GM10847 (cell line): ENCODE measurements around the gene FRMD1.

Experiments used
- POLR2A ChIP-seq: IDR thresholded peaks from 2 replicates; pipeline ENCODE4 v1.6.1; 2011; ENCODE audit not compliant: insufficient read length; ENCODE audit errors: extremely low read depth

Gene FRMD1

DNA sequence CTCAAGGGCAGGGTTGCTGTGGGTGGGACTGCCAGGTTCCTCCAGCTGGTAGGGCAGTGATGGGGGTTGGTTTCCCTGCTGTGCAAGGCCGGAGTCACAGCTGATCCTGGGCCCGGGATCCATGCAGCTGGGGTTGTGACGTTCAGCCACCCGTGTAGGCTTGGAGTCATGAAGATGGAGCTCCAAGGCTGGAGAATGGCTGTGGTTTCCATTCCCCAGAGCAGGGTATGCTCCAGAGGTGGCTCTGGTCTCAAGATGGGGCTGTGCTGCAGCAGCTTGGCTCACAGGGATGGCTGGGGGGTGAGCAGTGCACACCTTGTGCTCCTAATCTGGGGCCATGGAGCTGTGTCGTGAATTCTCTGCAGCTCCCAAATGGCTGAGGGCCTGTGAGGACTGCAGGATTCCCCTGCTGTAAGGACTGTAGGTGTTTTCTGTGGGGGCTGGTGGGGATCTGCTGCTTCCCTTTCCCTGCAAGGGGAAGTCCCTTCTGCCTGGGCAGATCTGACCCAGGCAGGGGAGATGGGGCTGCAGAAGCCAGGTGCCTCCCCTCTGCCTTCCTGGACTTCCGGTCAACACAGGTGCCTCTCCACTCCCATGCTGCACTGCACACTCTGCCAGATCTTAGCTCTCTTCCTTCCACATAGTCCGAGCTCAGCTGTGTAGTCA lies 65.6 kb downstream of the FRMD1 start:
- TF ChIP-seq POLR2A = no peak

DNA sequence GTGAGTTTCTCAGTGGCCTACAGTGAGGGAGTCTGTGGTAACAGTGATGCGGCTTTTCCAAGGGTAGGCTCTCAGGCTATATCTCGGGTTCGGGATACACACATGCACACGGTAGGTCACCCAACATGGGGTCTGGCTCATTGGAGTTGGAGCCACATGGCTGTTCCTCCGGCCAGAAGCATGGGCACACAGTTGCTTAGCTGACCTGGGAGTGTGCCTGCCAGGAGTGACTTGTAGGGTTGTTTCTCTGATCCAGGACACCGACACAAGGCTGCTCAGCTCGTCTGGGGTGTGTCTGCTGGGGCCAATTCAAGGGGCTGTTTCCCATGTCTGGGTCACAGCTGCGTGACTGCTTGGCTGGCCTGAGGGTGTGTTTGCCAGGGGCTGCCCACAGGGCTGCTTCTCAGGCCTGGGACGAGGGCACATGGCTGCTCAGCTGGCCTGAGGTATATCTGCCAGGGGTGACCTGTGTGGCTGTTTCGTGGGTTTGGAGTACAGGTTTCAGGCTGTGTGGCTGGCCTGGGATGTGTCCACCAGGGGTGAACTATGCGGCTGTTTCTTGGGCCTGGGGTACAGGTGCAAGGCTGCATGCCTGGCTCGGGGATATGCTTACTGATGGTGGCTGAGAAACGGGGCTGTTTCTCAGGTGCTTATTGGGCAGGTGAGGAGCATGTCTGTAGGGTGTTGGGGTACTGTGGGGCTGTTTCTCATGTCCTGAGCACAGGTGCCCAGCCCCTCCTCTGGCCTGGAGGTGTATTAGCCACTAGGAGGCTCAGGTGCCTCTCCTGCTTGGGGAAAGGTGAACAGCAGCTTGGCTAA lies 66.4 kb downstream of the FRMD1 start:
- no peak for TF ChIP-seq POLR2A

DNA sequence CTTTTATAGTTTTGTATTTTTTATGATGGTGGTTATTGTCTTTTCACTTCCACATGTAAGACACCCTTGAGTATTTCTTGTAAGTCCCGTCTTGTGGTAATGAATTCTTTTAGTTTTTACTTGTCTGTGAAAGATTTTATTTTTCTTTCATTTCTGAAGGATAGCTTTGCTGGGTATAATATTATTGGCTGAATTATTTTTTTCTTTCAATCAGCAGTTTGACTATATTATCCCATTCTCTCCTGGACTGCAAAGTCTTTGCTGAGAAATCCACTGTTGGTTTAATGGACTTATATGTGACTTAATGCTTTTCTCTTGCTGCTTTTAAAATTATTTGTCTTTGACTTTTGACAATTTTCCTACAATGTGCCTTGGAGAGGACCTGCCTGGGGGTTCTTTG lies 67.7 kb downstream of the FRMD1 start:
- TF ChIP-seq POLR2A = no peak

DNA sequence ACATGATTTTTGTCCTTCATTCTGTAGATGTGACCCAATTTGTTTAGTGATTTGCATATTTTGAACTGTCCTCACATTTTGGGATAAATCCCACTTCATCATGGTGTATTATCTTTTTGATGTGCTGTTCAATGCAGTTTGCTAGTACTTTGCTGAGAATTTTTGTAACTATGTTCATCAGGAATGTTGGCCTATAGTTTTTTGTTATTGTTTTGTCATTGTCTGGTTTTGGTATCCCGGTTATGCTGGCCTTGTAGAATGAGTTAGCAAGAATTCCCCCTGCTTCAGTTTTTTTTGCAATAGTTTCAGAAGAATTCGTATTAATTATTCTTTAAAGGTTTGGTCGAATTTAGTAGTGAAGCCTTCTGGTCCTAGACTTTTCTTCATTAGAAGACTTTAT lies 69.7 kb downstream of the FRMD1 start:
- no peak for TF ChIP-seq POLR2A

DNA sequence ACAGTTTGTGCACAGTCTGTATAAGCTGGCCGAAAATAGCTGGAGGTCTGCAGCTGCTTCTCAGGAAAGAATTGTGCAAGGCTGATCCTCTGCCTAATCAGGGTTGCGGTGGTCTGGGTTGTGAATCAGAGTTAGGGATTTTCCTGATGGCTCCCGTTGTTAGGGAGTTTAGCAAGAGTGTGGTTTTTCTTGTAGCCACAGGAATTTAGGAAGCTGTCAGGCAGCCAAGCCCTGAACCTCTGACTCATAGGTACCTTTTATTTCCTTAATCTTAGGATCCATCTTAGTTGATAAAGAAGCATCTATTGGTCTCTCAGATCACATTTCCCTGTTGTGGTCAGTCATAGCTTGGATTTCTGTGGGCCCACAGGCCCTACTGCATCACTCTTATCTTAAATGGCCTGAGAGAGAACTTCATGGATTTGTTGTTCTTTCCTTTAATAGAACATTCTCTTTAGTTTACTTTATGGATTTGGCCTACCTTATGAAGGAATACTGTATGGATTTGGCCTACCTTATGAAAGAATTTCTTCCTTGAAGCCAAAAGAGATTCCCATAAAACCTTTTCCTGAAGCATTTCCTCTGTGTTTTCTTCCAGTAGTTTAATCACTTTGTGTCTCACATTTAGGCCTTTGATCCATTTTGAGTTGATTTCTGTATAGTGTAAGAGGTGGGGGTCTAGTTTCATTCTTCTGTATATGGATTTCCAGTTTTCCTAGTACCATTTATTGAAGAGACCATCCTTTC lies 71.2 kb downstream of the FRMD1 start:
- no peak for TF ChIP-seq POLR2A

DNA sequence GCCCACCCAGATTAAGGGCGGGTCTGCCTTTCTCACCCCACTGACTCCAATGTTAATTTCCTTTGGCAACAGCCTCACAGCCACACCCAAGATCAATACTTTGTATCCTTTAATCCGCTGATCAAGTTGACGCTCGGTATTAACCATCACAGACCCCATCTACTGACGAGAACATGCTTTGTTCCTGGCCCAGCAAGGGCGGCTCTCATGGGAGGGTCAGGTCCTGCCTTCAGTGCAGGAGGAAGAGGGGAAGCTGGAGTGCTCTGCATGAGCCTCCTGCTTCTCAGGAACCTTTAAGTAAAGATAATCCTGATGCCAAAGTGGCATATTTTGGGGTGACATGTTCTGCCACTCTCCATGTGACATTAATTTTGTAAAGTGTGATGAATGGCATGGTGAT lies 73.2 kb downstream of the FRMD1 start:
- TF ChIP-seq POLR2A = no peak

GRCh38 chr6:168004945-168005344 lies 74.1 kb downstream of the FRMD1 start:
- TF ChIP-seq POLR2A = no peak

DNA sequence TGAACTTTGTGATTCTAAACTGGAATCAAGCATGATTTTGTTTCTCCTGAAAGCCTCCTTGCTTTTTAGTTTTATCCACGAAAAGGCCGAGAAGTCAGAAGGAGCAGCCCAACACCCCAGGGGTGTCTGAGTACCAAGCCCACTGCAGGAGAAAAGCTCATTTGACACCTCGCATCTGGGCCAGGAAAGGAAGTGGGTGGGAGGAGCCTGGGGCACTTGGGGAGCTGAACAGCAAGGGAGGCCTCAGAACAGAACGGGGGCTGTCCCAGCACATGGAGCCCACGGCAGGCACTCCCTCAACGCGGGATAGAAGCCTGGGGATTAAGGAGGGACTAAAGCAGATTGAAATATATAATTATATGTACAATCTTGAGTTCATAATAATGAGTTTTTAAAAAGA lies 75.0 kb downstream of the FRMD1 start:
- no peak for TF ChIP-seq POLR2A
